ENCODE data around the gene SKAP2.

- no peak for TF ChIP-seq CTCF (IDR thresholded peaks at IDR 0.05; ENCODE audit: extremely low read depth in 1 of 2, insufficient read depth in 1 of 2, low read depth in 1 of 2, low read length in 2 of 2)
- TF ChIP-seq POLR2AphosphoS5 (IDR thresholded peaks at IDR 0.05; ENCODE audit: insufficient read depth, low read depth, low read length) = no peak
- no peak for TF ChIP-seq POLR2A (IDR thresholded peaks at IDR 0.05; ENCODE audit: low read depth, low read length)
- no peak for TF ChIP-seq EZH2 (IDR thresholded peaks at IDR 0.05; ENCODE audit: borderline replicate concordance, low read depth, low read length, severe bottlenecking)
Measured at GRCh38 chr7:26813432-26813831, 51.0 kb downstream of the SKAP2 start.
